ENCODE measurements around the gene C5orf15. TPM values are rescaled to one million over a fixed set of nuclear protein-coding genes. Genes with fewer than 3 reads are reported as not detected.

Gene C5orf15
- total and polyA plus RNA-seq, 9 of the 15 experiments (the other 6 are each of a cell fraction or from before 2014, with no cell fraction given), result 23.3 to 50.7 (median 35.5) TPM

- BruUV-seq (replicated peaks), result no TSS peak
- in situ Hi-C loops (cut with MboI), result no loop called here
- 1% methylated on average over 6 of the region's 6 CpGs for WGBS (ENCODE audit: insufficient coverage, low coverage, missing lambda C conversion rate)
- peak; percentile 53; the same call in 1 of the 2 replicates for TF ChIP-seq KLF6 (CRISPR knock-in tag; IDR thresholded peaks at IDR 0.05; ENCODE audit: borderline replicate concordance)
- TF ChIP-seq SIN3B (IDR thresholded peaks at IDR 0.05; ENCODE audit: low read depth), result no peak
- TF ChIP-seq PATZ1 (CRISPR knock-in tag; IDR thresholded peaks at IDR 0.05; ENCODE audit: borderline replicate concordance), result no peak
- peak in 1 of 2 experiments; percentile 41; a peak in 1 of 4 replicates for TF ChIP-seq MNT (conservative IDR thresholded peaks at IDR 0.05)
- 0 out of 2 replicates have a peak, but pooled peaks have one; percentile 36 for TF ChIP-seq HNRNPL (IDR thresholded peaks at IDR 0.05; ENCODE audit: low read depth, low read length)
- no peak for TF ChIP-seq ATF2 (CRISPR knock-in tag; IDR thresholded peaks at IDR 0.05)
- TF ChIP-seq SMAD4 (CRISPR knock-in tag; conservative IDR thresholded peaks at IDR 0.05), result peak; percentile 61
- peak; percentile 34; the same call in 1 of the 2 replicates for TF ChIP-seq FOSL1 (tag; conservative IDR thresholded peaks at IDR 0.05)
- no peak for TF ChIP-seq CGGBP1 (CRISPR knock-in tag; IDR thresholded peaks at IDR 0.05)
- TF ChIP-seq ZBTB11 (CRISPR knock-in tag; IDR thresholded peaks at IDR 0.05), result peak in 1 of 3 experiments; percentile 51; a peak in 1 of 6 replicates
Measured at GRCh38 chr5:133938039-133938821, 30.2 kb downstream of the C5orf15 start.

More at GRCh38 chr5:133938039-133938821, 30.2 kb downstream of the C5orf15 start:
- Histone ChIP-seq H3K79me2 (ENCODE audit: control insufficient read depth, insufficient read depth, low read length) (no peaks in the 10 kb centered on the region), H3K4me3 (no peak overlapping the region), H3K27ac (ENCODE audit: extremely low read depth, low read depth, low read length) (peak overlapping the region; percentile 68), H2AFZ (ENCODE audit: low read depth, low read length) (peak overlapping the region; percentile 49), H3K9ac (ENCODE audit: insufficient read depth in 1 of 2, low read depth in 2 of 2, low read length in 2 of 2) (peak overlapping the region in 1 of 2 experiments; percentile 55; a peak in 2 of 4 replicates), H3K4me2 (ENCODE audit: insufficient read depth, low read length) (peak overlapping the region; percentile 46; the same call in 1 of the 2 replicates), H3K9me1 (ENCODE audit: control insufficient read depth, insufficient read depth, low read length) (peaks cover 3% of the 10 kb centered on the region), H4K20me1 (replicated peaks; ENCODE audit: control insufficient read depth, insufficient read depth, low read length) (no peaks in the 10 kb centered on the region), H3K9me3 (replicated peaks; ENCODE audit: control insufficient read depth, insufficient read depth, low read depth, low read length) (no peaks in the 10 kb centered on the region; the same call in 1 of the 2 replicates), H3K4me1 (replicated peaks in 1 of 2; ENCODE audit: control insufficient read depth in 2 of 2, insufficient read depth in 2 of 2, low read length in 2 of 2) (peaks cover 41 to 73% of the 10 kb centered on the region in 2 experiments), H3K27me3 (ENCODE audit: control insufficient read depth in 2 of 2, insufficient read depth in 2 of 2, low read length in 2 of 2) (no peaks in the 10 kb centered on the region), H3K36me3 (ENCODE audit: control insufficient read depth, insufficient read depth, low read length) (no peaks in the 10 kb centered on the region)
- DNase-seq (ENCODE audit: extremely low read depth in 1 of 4, low spot score in 3 of 4), result peak in 2 of 4 experiments; percentile 74 to 84
- peak; percentile 87 for FAIRE-seq
- ChIA-PET POLR2A (interaction anchor here (0.6 to 3.0 kb wide), 6 partner anchors 9 to 369 kb away, joined by 3 to 13 read pairs (median 4); no protein-coding TSS in a partner anchor), CTCF (ENCODE audit: low intra/inter-chr PET ratio) (no interaction called here)
- ATAC-seq, result peak; percentile 80
- intact Hi-C loops (cut with micrococcal nuclease), result no loop called here

Measured in K562 (cell line).